Hippocampal formation (tissue), 2 donors: ENCODE measurements around the gene POLR3K.
"Not testable (repeated sequence)": the region's sequence is repeated elsewhere in the genome, so short reads cannot be mapped to it uniquely, and the experiment has no call there.

Source experiments
- DNase-seq, 2 donors: peaks; one replicate each; lab custom pipeline; 2025; lab: John Stamatoyannopoulos, UW

POLR3K gene

GRCh38 chr16:63998-64913, 10.8 kb upstream of the POLR3K start:
- DNase-seq: no peak

GRCh38 chr16:63466-63865, 10.1 kb upstream of the POLR3K start:
- no peak for DNase-seq

- DNase-seq: no peak
These were observed 9.6 kb upstream of the POLR3K start for GRCh38 chr16:62968-63391.

GRCh38 chr16:62283-62967, 9.0 kb upstream of the POLR3K start:
- no peak for DNase-seq

GRCh38 chr16:61879-62281, 8.5 kb upstream of the POLR3K start:
- DNase-seq: no peak

GRCh38 chr16:60929-61878, 7.8 kb upstream of the POLR3K start:
- DNase-seq: no peak

- DNase-seq: no peak
These were observed 6.8 kb upstream of the POLR3K start for GRCh38 chr16:60166-60565.

GRCh38 chr16:59440-60059, 6.1 kb upstream of the POLR3K start:
- no peak for DNase-seq

- DNase-seq: no peak
These were observed 5.4 kb upstream of the POLR3K start for GRCh38 chr16:58491-59439.

GRCh38 chr16:57711-58110, 4.3 kb upstream of the POLR3K start:
- DNase-seq: no peak

GRCh38 chr16:56231-56927, 3.0 kb upstream of the POLR3K start:
- no peak for DNase-seq

- no peak for DNase-seq
These were observed 2.2 kb upstream of the POLR3K start for GRCh38 chr16:55571-56136.

- no peak for DNase-seq
These were observed 801 bp upstream of the POLR3K start for GRCh38 chr16:54237-54581.

GRCh38 chr16:50769-51591, 2.4 kb downstream of the POLR3K start:
- DNase-seq: no peak

- no peak for DNase-seq
These were observed 6.2 kb downstream of the POLR3K start for GRCh38 chr16:47234-47633.

- DNase-seq: not testable (repeated sequence)
These were observed 6.9 kb downstream of the POLR3K start for GRCh38 chr16:46510-46909.

GRCh38 chr16:45454-45853, 8.0 kb downstream of the POLR3K start:
- DNase-seq: no peak

- no peak for DNase-seq
These were observed 8.8 kb downstream of the POLR3K start for GRCh38 chr16:44655-45054.

- no peak for DNase-seq
These were observed 10.1 kb downstream of the POLR3K start for GRCh38 chr16:43294-43693.
